GM12878 (cell line): ENCODE data around the gene ZYG11A.

Experiments used
- BHLHE40 ChIP-seq, 2 experiments: fragments of 450-650 bp in 1 of 2; IDR thresholded peaks; 2 replicates each; pipeline ENCODE4 v1.6.1; 2011 to 2017; ENCODE audit warnings: low read depth in 2 of 2, borderline replicate concordance in 1 of 2, improper control_type of control experiment in 1 of 2, low read length in 1 of 2, mild to moderate bottlenecking in 1 of 2
- CEBPZ ChIP-seq: fragments of 150-350 bp; IDR thresholded peaks from 2 replicates; pipeline ENCODE4 v1.6.1; 2016; ENCODE audit warnings: low read depth, low read length
- CTCF ChIP-seq, 3 experiments: IDR thresholded peaks in 2 of 3; conservative IDR thresholded peaks in 1 of 3; 2 replicates each; pipeline ENCODE4 v1.5.1; 2011; ENCODE audit warnings: low read depth in 3 of 3, low read length in 3 of 3, mild to moderate bottlenecking in 3 of 3, control low read depth in 2 of 3, moderate library complexity in 2 of 3, inconsistent platforms in 1 of 3, mixed read lengths in 1 of 3; ENCODE audit not compliant: control insufficient read depth in 2 of 3, insufficient read depth in 1 of 3; ENCODE audit errors: extremely low read depth in 1 of 3
- EP300 ChIP-seq, 2 experiments: fragments of 150-350 bp in 1 of 2; IDR thresholded peaks; 2 replicates each; pipeline ENCODE4 v1.6.1; 2011 to 2012; ENCODE audit warnings: low read depth in 2 of 2, low read length in 2 of 2, borderline replicate concordance in 1 of 2, improper control_type of control experiment in 1 of 2, inconsistent platforms in 1 of 2; ENCODE audit not compliant: control insufficient read depth in 1 of 2
- PKNOX1 ChIP-seq: fragments of 450-650 bp; IDR thresholded peaks from 2 replicates; pipeline ENCODE4 v1.6.1; 2016; ENCODE audit warnings: mild to moderate bottlenecking
- POLR2A ChIP-seq: IDR thresholded peaks from 2 replicates; pipeline ENCODE4 v1.6.1; 2011; ENCODE audit warnings: low read depth, mild to moderate bottlenecking, low read length
- TARDBP ChIP-seq: IDR thresholded peaks from 2 replicates; pipeline ENCODE4 v1.6.1; 2016; ENCODE audit warnings: borderline replicate concordance
- TCF12 ChIP-seq: IDR thresholded peaks from 2 replicates; pipeline ENCODE4 v1.6.1; 2011; ENCODE audit warnings: low read depth, mild to moderate bottlenecking, low read length
- USF1 ChIP-seq: IDR thresholded peaks from 2 replicates; pipeline ENCODE4 v1.6.1; 2011; ENCODE audit warnings: borderline replicate concordance, low read depth, mild to moderate bottlenecking, moderate library complexity, mixed read lengths, low read length; ENCODE audit not compliant: insufficient read depth; ENCODE audit errors: extremely low read length
- YY1 ChIP-seq: IDR thresholded peaks from 2 replicates; pipeline ENCODE4 v1.6.1; 2011; ENCODE audit warnings: low read depth, mild to moderate bottlenecking, low read length
- ZNF274 ChIP-seq: IDR thresholded peaks from one replicate; pipeline ENCODE4 v1.8.0; 2011; ENCODE audit not compliant: insufficient read length, insufficient read depth

GRCh38 chr1:52856026-52856425 lies 13.5 kb downstream of the ZYG11A start:
- no peak for TF ChIP-seq CTCF (IDR thresholded peaks at IDR 0.05 in 2 of 3, conservative IDR thresholded peaks at IDR 0.05 in 1 of 3; ENCODE audit: control insufficient read depth in 2 of 3, extremely low read depth in 1 of 3, insufficient read depth in 1 of 3, low read depth in 3 of 3, low read length in 3 of 3)
- no peak for TF ChIP-seq EP300 (IDR thresholded peaks at IDR 0.05; ENCODE audit: borderline replicate concordance in 1 of 2, control insufficient read depth in 1 of 2, low read depth in 2 of 2, low read length in 2 of 2)
- no peak for TF ChIP-seq USF1
- TF ChIP-seq PKNOX1 = no peak
- no peak for TF ChIP-seq TCF12
- no peak for TF ChIP-seq YY1
- TF ChIP-seq POLR2A = no peak
- TF ChIP-seq CEBPZ = no peak
- TF ChIP-seq TARDBP = no peak
- TF ChIP-seq BHLHE40 (IDR thresholded peaks at IDR 0.05; ENCODE audit: borderline replicate concordance in 1 of 2, low read depth in 2 of 2, low read length in 1 of 2) = no peak
- TF ChIP-seq ZNF274 = no peak
